GM21737 (cell line): ENCODE results near the gene PML.
"Not testable (repeated sequence)": the region's sequence is repeated elsewhere in the genome, so short reads cannot be mapped to it uniquely, and the experiment has no call there.

Experiments used
- ATAC-seq: cut with Tn5 transposase; IDR thresholded peaks from one replicate; pipeline ENCODE4 v1.9.1; 2021; ENCODE audit warnings: mild to moderate bottlenecking, moderate library complexity; ENCODE audit not compliant: unreplicated experiment

The PML gene

GRCh38 chr15:74037171-74038117 lies 42.9 kb downstream of the PML start:
- no peak for ATAC-seq

- no peak for ATAC-seq
Measured at GRCh38 chr15:74038707-74039655, 44.5 kb downstream of the PML start.

GRCh38 chr15:74039656-74040010 lies 45.1 kb downstream of the PML start:
- no peak for ATAC-seq

- no peak for ATAC-seq
Measured at GRCh38 chr15:74040109-74040850, 45.8 kb downstream of the PML start.

GRCh38 chr15:74041311-74041756 lies 46.8 kb downstream of the PML start:
- no peak for ATAC-seq

- ATAC-seq, result no peak
Measured at GRCh38 chr15:74041777-74042435, 47.4 kb downstream of the PML start.

- ATAC-seq, result no peak
Measured at GRCh38 chr15:74042603-74043424, 48.3 kb downstream of the PML start.

- ATAC-seq, result no peak
Measured at GRCh38 chr15:74043425-74044266, 49.1 kb downstream of the PML start.

- ATAC-seq, result no peak
Measured at GRCh38 chr15:74044267-74045110, 50.0 kb downstream of the PML start.

GRCh38 chr15:74045184-74045583 lies 50.7 kb downstream of the PML start:
- no peak for ATAC-seq

- no peak for ATAC-seq
Measured at GRCh38 chr15:74045636-74046274, 51.2 kb downstream of the PML start.

GRCh38 chr15:74046275-74046674 lies 51.8 kb downstream of the PML start:
- ATAC-seq, result no peak

GRCh38 chr15:74050127-74050526 lies 55.6 kb downstream of the PML start:
- no peak for ATAC-seq

GRCh38 chr15:74050556-74051234 lies 56.2 kb downstream of the PML start:
- ATAC-seq, result no peak

- ATAC-seq, result not testable (repeated sequence)
Measured at GRCh38 chr15:74052271-74053260, 58.0 kb downstream of the PML start.
